T-helper 2 cell (primary cell): ENCODE measurements around the gene BET1.

Experiments
- DNase-seq, 5 experiments: peaks; one replicate each; pipeline versions ENCODE4 v3.0.0 to v3.0.0-alpha.2; 2012 to 2022

BET1 gene

DNA sequence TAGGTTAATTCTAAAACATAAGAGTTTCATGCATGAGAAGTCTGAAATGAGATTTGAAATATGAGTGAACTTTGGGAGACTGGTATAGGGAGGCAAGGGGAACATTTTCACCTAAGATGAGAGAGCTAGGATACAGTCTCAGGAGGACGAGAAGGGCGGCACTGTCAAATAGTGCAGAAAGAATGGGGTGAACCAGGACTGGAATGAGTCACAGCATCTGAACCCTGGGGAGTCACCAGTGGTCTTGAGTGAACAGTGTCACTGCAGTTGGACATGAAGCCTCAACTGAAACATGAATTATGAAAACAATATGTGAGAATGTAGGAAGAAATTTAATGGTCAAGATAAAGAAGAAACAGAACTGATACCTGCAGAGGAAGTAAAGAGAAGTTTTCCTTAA, 48.9 kb downstream of the BET1 start:
- DNase-seq, result no peak

DNA sequence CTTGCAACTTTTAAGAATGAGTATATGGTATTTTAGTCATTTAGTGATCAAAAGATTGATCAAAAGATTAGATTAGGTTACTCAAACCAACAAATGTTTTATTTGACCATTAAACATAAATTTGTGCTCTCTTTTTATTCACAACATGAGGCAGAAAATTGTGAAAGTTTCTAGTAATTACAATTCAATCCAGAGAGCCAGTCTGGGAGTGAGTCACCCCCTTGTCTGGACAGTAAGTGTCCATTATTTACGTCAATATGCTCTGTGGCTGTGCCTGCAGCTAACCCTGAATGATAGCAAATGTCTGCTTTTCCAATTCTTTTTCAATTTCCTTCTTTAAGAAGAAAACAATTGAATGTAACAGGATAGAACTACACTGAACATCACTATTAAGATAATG, 54.7 kb downstream of the BET1 start:
- no peak for DNase-seq

DNA sequence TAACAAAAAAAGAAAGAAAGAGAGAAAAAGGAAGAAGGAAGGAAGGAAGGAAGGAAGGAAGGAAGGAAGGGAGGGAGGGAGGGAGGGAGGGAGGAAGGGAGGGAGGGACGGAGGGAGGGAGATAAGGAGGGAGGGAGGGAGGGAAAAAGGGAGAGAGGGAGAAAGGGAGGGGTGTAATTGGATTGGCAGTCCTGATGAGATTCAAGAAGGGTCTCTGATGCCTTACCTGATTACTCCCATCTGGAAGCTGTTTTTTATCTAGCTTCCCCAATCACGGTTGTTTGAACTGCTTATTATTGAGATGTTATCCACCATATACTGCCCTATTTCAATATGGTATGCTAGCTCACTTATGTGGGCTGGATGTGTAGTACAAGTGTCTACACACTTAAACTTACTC, 55.3 kb downstream of the BET1 start:
- DNase-seq, result no peak

DNA sequence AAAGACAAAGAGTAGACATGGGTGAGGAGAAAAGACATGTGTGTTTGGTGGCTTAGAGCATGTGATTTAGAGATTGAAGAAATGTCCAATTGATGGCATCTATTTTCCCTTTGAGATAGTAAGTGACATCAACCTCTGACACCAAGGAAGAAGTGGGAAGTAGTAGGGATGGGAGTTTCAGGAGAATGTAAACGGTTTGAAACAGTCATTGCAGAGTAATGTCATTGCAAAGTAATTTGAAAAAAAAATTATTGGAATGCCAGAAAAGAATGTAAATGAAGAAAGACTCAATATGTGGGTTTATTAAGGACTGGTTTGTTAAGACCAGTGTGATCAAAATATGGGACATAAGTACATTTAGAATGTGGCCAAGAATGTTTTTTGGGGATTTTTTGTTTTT, 56.0 kb downstream of the BET1 start:
- DNase-seq, result no peak

DNA sequence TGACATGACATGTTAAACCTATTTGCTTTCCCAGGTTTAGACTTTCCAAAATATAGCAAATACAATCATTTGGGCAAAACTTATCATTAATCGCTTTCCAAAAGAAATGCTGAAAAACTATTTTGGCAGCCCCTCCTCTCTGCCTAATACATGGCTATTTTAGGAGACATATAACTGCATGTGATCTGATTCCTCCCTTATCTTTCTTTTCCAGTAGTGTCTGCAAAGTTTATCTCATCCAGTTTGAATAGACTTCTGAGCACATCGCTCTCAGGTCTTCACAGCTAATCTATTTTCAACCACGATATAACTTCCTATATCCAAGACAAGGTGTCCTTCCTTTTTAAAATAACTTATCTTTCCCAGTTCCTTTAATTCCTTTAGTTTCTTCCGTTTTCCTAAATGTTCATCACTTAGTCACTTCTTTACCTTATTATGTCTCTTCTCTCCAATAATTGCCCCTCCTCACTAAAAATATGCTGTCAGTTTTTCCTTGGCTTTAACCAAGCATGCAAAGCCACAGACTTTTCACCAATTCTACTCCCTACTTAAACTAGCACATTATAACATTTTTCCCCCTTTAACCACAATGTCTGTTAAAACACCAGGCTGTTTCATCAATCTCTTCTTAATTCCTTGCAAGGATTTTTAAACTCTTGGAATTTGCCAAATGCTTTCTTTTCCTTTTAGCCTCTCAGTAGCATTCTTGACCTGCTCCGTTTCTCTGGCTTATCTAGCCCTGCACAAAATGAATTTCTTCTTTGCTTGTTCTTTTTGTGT, 58.2 kb downstream of the BET1 start:
- no peak for DNase-seq

DNA sequence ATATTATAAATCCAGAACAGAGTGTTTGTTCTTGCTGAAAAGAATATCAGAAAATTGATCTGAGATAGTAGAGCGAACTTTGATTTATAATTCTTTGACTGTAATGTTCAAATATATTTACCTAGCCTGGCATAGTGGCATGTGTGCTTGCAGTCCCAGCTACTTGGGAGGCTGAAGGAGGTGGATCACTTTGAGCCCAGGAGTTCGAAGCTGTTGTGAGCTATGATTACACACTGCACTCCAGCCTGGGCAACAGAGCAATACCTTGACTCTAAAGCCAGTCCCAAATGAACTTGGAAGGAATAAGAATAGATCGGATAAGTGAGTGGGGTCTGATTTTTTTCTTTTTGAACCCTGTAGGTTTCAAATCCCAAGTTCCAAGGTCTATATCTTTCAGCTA, 59.1 kb downstream of the BET1 start:
- no peak for DNase-seq

DNA sequence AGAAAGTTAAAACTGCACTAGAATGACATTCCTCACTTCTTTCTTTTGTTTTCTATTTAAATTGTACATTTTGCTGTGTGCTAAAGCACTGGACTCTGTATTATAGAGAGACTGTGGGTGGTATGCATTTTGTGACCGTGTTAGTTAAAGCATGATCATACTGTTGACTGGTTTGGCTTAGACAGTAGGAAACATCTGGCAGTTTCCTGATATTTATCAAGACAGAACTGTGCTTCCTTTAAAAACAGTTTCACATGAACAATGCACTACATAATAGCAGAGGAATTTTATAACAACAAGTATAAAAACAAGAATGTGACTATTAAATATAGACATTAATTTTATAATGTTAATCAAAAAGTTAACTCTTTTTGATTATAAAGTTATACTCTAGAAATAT, 59.5 kb downstream of the BET1 start:
- DNase-seq, result no peak

DNA sequence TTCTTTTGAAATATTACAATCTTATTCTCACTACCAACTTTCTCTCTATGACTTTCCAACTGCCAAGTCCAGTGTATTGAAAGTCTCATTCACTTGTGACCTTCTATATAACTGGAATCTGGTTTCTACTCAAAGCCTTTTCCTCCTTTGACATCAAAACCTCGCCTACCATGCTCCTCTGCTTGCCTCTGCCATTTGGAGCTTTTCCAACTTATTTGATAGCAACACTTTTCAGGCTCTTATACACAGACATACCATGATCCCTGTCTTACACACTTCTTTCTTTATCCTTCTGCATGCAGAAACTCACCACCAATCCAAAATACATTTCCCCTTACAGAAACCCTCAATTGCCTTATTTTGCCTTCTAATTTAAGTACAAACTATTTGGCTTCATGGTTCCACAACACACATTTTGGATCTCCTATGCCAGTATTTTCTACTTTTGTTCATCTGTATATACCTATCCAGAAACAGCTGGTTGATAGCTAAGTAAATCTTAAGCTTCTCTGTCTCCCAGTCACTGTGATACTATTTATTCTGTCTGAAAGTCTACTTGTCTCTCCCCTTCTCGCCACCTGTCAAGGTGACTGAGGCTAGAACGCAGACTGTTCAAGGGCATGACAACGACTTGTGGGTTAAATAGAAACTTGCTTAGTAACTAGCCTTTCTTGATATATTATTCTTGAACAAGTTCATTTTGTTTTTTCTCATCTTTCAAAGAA, 60.2 kb downstream of the BET1 start:
- no peak for DNase-seq
